Caco-2 (cell line): Measurements from ENCODE around the gene KRTAP10-4. TPM values are rescaled to one million over a fixed set of nuclear protein-coding genes. Genes with fewer than 3 reads are reported as not detected.

Source experiments
- BruUV-seq: library from RNA; stranded (reverse); fragments of 400-500 nt; replicated peaks from 2 replicates; lab custom pipeline; 2021; lab: Mats Ljungman, UMichigan
- CTCF ChIA-PET: fragments of 300-600 bp; sonication (Branson Sonifier 250); formaldehyde crosslinking; loops from one replicate; lab custom pipeline; 2022; ENCODE audit warnings: antibody characterized with exemption; lab: Charles Lee
- POLR2A ChIA-PET: fragments of 300-600 bp; sonication (Branson Sonifier 250); formaldehyde crosslinking; loops from one replicate; lab custom pipeline; 2022; ENCODE audit warnings: antibody characterized with exemption; lab: Charles Lee
- DNase-seq, 2 experiments: peaks; one replicate each; pipeline versions ENCODE4 v3.0.0 to v3.0.0-alpha.2; 2020 to 2022
- H3K27me3 ChIP-seq: replicated peaks from 2 replicates; pipeline ENCODE4 v1.6.0; 2011; ENCODE audit warnings: low read length; ENCODE audit not compliant: control insufficient read depth, insufficient read depth
- H3K36me3 ChIP-seq: 2 replicates; pipeline ENCODE4 v1.5.1; 2011; ENCODE audit warnings: low read length; ENCODE audit not compliant: control insufficient read depth, insufficient read depth
- H3K4me1 ChIP-seq: fragments of 250-450 bp; sonication (Bioruptor Pico); 2 replicates; pipeline ENCODE4 v1.5.1; 2020; ENCODE audit warnings: mild to moderate bottlenecking
- H3K4me3 ChIP-seq: 2 replicates; pipeline ENCODE4 v1.5.1; 2011; ENCODE audit warnings: low read depth, mild to moderate bottlenecking, control low read depth, low read length
- H3K9me3 ChIP-seq: fragments of 250-450 bp; sonication (Bioruptor Pico); 2 replicates; pipeline ENCODE4 v1.5.1; 2020; ENCODE audit warnings: mild to moderate bottlenecking, moderate library complexity
- H3K27ac Mint-ChIP-seq: one replicate; pipeline ENCODE4 v1.8.0; 2022; ENCODE audit warnings: mixed read lengths; ENCODE audit not compliant: unreplicated experiment
- H3K27me3 Mint-ChIP-seq: one replicate; pipeline ENCODE4 v1.8.0; 2022; ENCODE audit warnings: mixed read lengths; ENCODE audit not compliant: insufficient read depth, unreplicated experiment
- H3K36me3 Mint-ChIP-seq: one replicate; pipeline ENCODE4 v1.8.0; 2022; ENCODE audit warnings: mild to moderate bottlenecking, mixed read lengths; ENCODE audit not compliant: insufficient read depth, unreplicated experiment
- H3K4me1 Mint-ChIP-seq: one replicate; pipeline ENCODE4 v1.8.0; 2022; ENCODE audit warnings: low read depth, mixed read lengths; ENCODE audit not compliant: unreplicated experiment
- H3K4me3 Mint-ChIP-seq: one replicate; pipeline ENCODE4 v1.8.0; 2022; ENCODE audit warnings: mild to moderate bottlenecking, moderate library complexity, mixed read lengths; ENCODE audit not compliant: unreplicated experiment
- H3K9me3 Mint-ChIP-seq: one replicate; pipeline ENCODE4 v1.8.0; 2022; ENCODE audit warnings: mixed read lengths; ENCODE audit not compliant: unreplicated experiment
- intact Hi-C: fragments of 100-400 bp; cut with micrococcal nuclease; formaldehyde crosslinking; loops from one replicate; pipeline ENCODE4 v1.10.0; 2022; ENCODE audit not compliant: unreplicated experiment
- total RNA-seq: library from RNA; stranded (reverse); gene quantifications from 2 replicates; pipeline ENCODE4 v1.2.3, GENCODE V29; 2022
- TF ChIP-seq, protein P1 (sequence below), 2 experiments: fragments of 200-600 bp in 1 of 2; IDR thresholded peaks; 1 replicate in 1 of 2; 2 replicates in 1 of 2; pipeline versions ENCODE4 v1.5.1 to v1.8.0; 2011 to 2022; ENCODE audit warnings: antibody characterized with exemption in 1 of 2, control low read depth in 1 of 2, inconsistent platforms in 1 of 2, low read depth in 1 of 2, low read length in 1 of 2, mild to moderate bottlenecking in 1 of 2, moderate library complexity in 1 of 2; ENCODE audit not compliant: insufficient read depth in 1 of 2, severe bottlenecking in 1 of 2, unreplicated experiment in 1 of 2

KRTAP10-4 gene
- total RNA-seq, 1 experiment from 2014 or later = not detected

DNA sequence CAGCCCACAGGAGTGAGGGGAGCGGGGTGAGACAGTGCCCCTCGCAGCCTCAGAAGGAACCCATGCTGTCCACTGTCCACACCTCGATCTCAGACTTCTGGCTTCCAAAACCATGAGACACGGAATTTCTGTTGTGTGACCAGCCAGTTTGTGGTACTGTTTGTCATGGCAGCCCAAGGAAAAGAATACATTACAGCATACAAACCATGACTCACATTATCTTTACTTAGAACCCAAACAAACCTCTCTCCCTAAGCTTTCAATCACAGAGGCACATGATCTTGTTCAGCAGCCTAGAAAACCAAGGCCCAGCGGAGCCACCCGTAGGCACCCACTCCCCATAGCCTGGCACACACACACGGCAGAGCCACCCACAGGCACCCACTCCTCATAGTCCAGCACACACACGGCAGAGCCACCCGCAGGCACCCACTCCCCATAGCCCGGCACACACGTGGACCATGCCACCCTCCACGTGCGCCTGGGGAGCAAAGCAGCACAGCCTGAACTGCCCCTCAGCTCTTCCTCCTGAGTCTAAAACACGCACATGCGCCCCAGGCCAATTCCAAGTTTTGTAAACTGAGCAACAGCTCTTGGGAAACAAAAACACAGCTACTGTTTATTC, 458 bp upstream of the KRTAP10-4 start:
- intact Hi-C loops = no loop called here
- POLR2A ChIA-PET = no interaction called here
- Histone ChIP-seq H3K27me3 (no peaks in the 10 kb centered on the region), H3K4me3 (no peak overlapping the region), H3K9me3 (peaks cover 7% of the 10 kb centered on the region; the same call in 1 of the 2 replicates), H3K36me3 (no peaks in the 10 kb centered on the region), H3K4me1 (no peaks in the 10 kb centered on the region)
- BruUV-seq = no TSS peak
- no peak for DNase-seq
- no peak overlapping the region for H3K4me3 Mint-ChIP-seq
- H3K9me3 Mint-ChIP-seq = peaks cover 40% of the 10 kb centered on the region
- CTCF ChIA-PET = no interaction called here
- TF ChIP-seq, protein P1, sequence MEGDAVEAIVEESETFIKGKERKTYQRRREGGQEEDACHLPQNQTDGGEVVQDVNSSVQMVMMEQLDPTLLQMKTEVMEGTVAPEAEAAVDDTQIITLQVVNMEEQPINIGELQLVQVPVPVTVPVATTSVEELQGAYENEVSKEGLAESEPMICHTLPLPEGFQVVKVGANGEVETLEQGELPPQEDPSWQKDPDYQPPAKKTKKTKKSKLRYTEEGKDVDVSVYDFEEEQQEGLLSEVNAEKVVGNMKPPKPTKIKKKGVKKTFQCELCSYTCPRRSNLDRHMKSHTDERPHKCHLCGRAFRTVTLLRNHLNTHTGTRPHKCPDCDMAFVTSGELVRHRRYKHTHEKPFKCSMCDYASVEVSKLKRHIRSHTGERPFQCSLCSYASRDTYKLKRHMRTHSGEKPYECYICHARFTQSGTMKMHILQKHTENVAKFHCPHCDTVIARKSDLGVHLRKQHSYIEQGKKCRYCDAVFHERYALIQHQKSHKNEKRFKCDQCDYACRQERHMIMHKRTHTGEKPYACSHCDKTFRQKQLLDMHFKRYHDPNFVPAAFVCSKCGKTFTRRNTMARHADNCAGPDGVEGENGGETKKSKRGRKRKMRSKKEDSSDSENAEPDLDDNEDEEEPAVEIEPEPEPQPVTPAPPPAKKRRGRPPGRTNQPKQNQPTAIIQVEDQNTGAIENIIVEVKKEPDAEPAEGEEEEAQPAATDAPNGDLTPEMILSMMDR (IDR thresholded peaks at IDR 0.05; ENCODE audit: insufficient read depth in 1 of 2, low read depth in 1 of 2, low read length in 1 of 2, severe bottlenecking in 1 of 2, unreplicated experiment in 1 of 2) = no peak
- peaks cover 8% of the 10 kb centered on the region for H3K4me1 Mint-ChIP-seq
- H3K36me3 Mint-ChIP-seq = no peaks in the 10 kb centered on the region
- peaks cover 6% of the 10 kb centered on the region for H3K27me3 Mint-ChIP-seq
- no peak overlapping the region for H3K27ac Mint-ChIP-seq

GRCh38 chr21:44574457-44575306, 1.2 kb downstream of the KRTAP10-4 start:
- intact Hi-C loops = no loop called here
- TF ChIP-seq, protein P1 (IDR thresholded peaks at IDR 0.05; ENCODE audit: insufficient read depth in 1 of 2, low read depth in 1 of 2, low read length in 1 of 2, severe bottlenecking in 1 of 2, unreplicated experiment in 1 of 2) = no peak
- ChIA-PET POLR2A (no interaction called here), CTCF (no interaction called here)
- no peaks in the 10 kb centered on the region for H3K27me3 ChIP-seq
- H3K9me3 Mint-ChIP-seq = peaks cover 48% of the 10 kb centered on the region
- H3K4me3 Mint-ChIP-seq = peak overlapping the region; percentile 47
- no TSS peak for BruUV-seq
- H3K4me1 ChIP-seq = no peaks in the 10 kb centered on the region
- peaks cover under 1% of the 10 kb centered on the region for H3K36me3 Mint-ChIP-seq
- H3K27ac Mint-ChIP-seq = no peak overlapping the region
- H3K4me3 ChIP-seq = no peak overlapping the region; the same call in 1 of the 2 replicates
- no peaks in the 10 kb centered on the region for H3K36me3 ChIP-seq
- H3K27me3 Mint-ChIP-seq = no peaks in the 10 kb centered on the region
- peak in 1 of 2 experiments; percentile 32 for DNase-seq
- H3K4me1 Mint-ChIP-seq = peaks cover 8% of the 10 kb centered on the region
- peaks cover 7% of the 10 kb centered on the region; the same call in 1 of the 2 replicates for H3K9me3 ChIP-seq

DNA sequence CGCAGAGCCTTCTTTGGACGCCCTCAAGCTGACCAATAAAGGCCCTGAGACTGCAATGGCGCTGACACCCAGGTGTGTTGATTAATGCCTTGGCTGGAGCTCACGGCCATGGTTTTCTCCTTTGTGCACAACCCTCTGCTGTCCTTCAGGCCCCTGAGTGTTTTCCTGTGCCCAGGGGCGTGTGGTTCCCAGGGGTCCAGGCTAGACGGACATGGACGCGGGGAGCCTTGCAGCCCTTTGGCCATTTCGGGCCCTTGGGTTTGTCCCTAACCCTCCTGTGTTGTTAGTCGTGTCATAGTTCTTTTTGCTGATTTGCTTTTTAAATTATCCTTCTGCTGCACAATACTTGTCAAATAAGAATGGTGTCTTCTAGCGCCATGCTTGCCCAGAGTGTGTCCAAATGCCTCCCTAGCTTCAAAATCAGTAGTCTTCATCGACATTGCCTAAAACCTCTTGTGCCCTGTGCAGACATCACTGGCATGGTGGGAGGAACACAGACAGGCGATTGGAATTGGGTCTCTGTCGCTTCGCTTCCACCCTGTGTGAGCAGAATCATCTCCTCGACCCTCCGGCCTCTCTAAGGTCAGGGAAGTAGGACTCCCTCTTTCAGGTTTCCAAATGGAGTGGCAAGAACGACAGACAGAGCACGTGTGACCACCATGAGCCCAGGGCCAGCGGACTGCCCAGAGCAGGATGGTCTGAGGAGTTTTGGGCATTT, 1.9 kb downstream of the KRTAP10-4 start:
- ChIA-PET CTCF (no interaction called here), POLR2A (no interaction called here)
- Mint-ChIP-seq H3K4me1 (peaks cover 8% of the 10 kb centered on the region), H3K27ac (no peak overlapping the region), H3K27me3 (no peaks in the 10 kb centered on the region), H3K9me3 (peaks cover 51% of the 10 kb centered on the region), H3K4me3 (no peak overlapping the region), H3K36me3 (peaks cover 5% of the 10 kb centered on the region)
- intact Hi-C loops = no loop called here
- H3K36me3 ChIP-seq = no peaks in the 10 kb centered on the region
- BruUV-seq = no TSS peak
- H3K27me3 ChIP-seq = no peaks in the 10 kb centered on the region
- TF ChIP-seq, protein P1 (IDR thresholded peaks at IDR 0.05; ENCODE audit: insufficient read depth in 1 of 2, low read depth in 1 of 2, low read length in 1 of 2, severe bottlenecking in 1 of 2, unreplicated experiment in 1 of 2) = no peak
- DNase-seq = no peak
- H3K4me1 ChIP-seq = no peaks in the 10 kb centered on the region
- H3K9me3 ChIP-seq = peaks cover 6% of the 10 kb centered on the region; the same call in 1 of the 2 replicates
- H3K4me3 ChIP-seq = no peak overlapping the region
